Brain microvascular endothelial cell (primary cell): ENCODE results near the gene EME2.

Source experiments
- DNase-seq: peaks from one replicate; pipeline ENCODE4 v3.0.0-alpha.2; 2020
- H3K27ac ChIP-seq: fragments of 250-450 bp; sonication (Bioruptor Pico); 2 replicates; pipeline ENCODE4 v1.5.1; 2020; ENCODE audit warnings: mild to moderate bottlenecking, moderate library complexity
- H3K27me3 ChIP-seq: fragments of 250-450 bp; sonication (Bioruptor Pico); replicated peaks from 2 replicates; pipeline ENCODE4 v1.5.1; 2020; ENCODE audit warnings: mild to moderate bottlenecking
- H3K36me3 ChIP-seq: fragments of 250-450 bp; sonication (Bioruptor Pico); replicated peaks from 2 replicates; pipeline ENCODE4 v1.5.1; 2020; ENCODE audit warnings: mild to moderate bottlenecking
- H3K4me3 ChIP-seq: 2 replicates; pipeline ENCODE4 v1.5.1; 2011; ENCODE audit warnings: low read depth, mild to moderate bottlenecking, control low read depth, low read length, moderate library complexity
- CTCF ChIP-seq: IDR thresholded peaks from 2 replicates; pipeline ENCODE4 v1.5.1; 2011; ENCODE audit warnings: low read depth, mild to moderate bottlenecking, moderate library complexity, low read length, control low read depth, inconsistent platforms; ENCODE audit errors: missing control alignments
- in situ Hi-C: cut with HindIII; loops from 2 replicates; pipeline ENCODE4 v1.10.0; 2017; ENCODE audit warnings: low sequenced_read_pairs, low pct_ligation_motif_present

EME2 gene

GRCh38 chr16:1747934-1748333 lies 24.7 kb upstream of the EME2 start:
- H3K27ac ChIP-seq, result no peak overlapping the region
- H3K4me3 ChIP-seq, result no peak overlapping the region
- H3K27me3 ChIP-seq, result no peaks in the 10 kb centered on the region
- TF ChIP-seq CTCF, result no peak
- in situ Hi-C loops, result no loop called here
- peaks cover 52% of the 10 kb centered on the region for H3K36me3 ChIP-seq
- no peak for DNase-seq

GRCh38 chr16:1749152-1750117 lies 23.2 kb upstream of the EME2 start:
- TF ChIP-seq CTCF, result no peak

GRCh38 chr16:1751946-1752345 lies 20.7 kb upstream of the EME2 start:
- H3K36me3 ChIP-seq, result peaks cover 50% of the 10 kb centered on the region
- no peak for TF ChIP-seq CTCF
- in situ Hi-C loops, result no loop called here

More at GRCh38 chr16:1749152-1750117, 23.2 kb upstream of the EME2 start:
- in situ Hi-C loops, result no loop called here
- Histone ChIP-seq H3K27me3 (no peaks in the 10 kb centered on the region), H3K4me3 (no peak overlapping the region), H3K27ac (no peak overlapping the region), H3K36me3 (peaks cover 41% of the 10 kb centered on the region)
- DNase-seq, result no peak

GRCh38 chr16:1752853-1753252 lies 19.8 kb upstream of the EME2 start:
- Histone ChIP-seq H3K27ac (no peak overlapping the region), H3K27me3 (no peaks in the 10 kb centered on the region), H3K4me3 (no peak overlapping the region), H3K36me3 (peaks cover 54% of the 10 kb centered on the region)
- in situ Hi-C loops, result no loop called here
- no peak for TF ChIP-seq CTCF
- no peak for DNase-seq

More at GRCh38 chr16:1751946-1752345, 20.7 kb upstream of the EME2 start:
- no peak for DNase-seq
- no peak overlapping the region for H3K4me3 ChIP-seq
- no peak overlapping the region for H3K27ac ChIP-seq
- H3K27me3 ChIP-seq, result no peaks in the 10 kb centered on the region

GRCh38 chr16:1754204-1754603 lies 18.4 kb upstream of the EME2 start:
- TF ChIP-seq CTCF, result no peak
- Histone ChIP-seq H3K4me3 (no peak overlapping the region), H3K27ac (no peak overlapping the region), H3K36me3 (peaks cover 50% of the 10 kb centered on the region), H3K27me3 (no peaks in the 10 kb centered on the region)
- no peak for DNase-seq
- in situ Hi-C loops, result no loop called here
